Activated B cell treated with CpG ODN at 0.5 μM for 24 hours (primary cell): Measurements from ENCODE around the gene ITGA11. TPM values are rescaled to one million over a fixed set of nuclear protein-coding genes. Genes with fewer than 3 reads are reported as not detected.

Experiments
- ATAC-seq: fragments of 200-7000 bp; cut with Tn5 transposase; one replicate; pipeline ENCODE4 v1.10.0; 2021; ENCODE audit warnings: low read depth, mild to moderate bottlenecking, moderate library complexity
- CTCF ChIA-PET: fragments of 350-600 bp; sonication (Branson Sonifier 250); formaldehyde crosslinking; loops from one replicate; lab custom pipeline; 2021; ENCODE audit warnings: antibody characterized with exemption; lab: Charles Lee
- POLR2A ChIA-PET: fragments of 350-600 bp; sonication (Branson Sonifier 250); formaldehyde crosslinking; loops from one replicate; lab custom pipeline; 2021; ENCODE audit warnings: antibody characterized with exemption; lab: Charles Lee
- DNase-seq: peaks from one replicate; pipeline ENCODE4 v3.0.0; 2022
- H3K27ac Mint-ChIP-seq: one replicate; pipeline ENCODE4 v1.8.0; 2020; ENCODE audit warnings: mixed read lengths
- H3K27me3 Mint-ChIP-seq: one replicate; pipeline ENCODE4 v1.8.0; 2021; ENCODE audit warnings: mixed read lengths
- H3K36me3 Mint-ChIP-seq: one replicate; pipeline ENCODE4 v1.8.0; 2021; ENCODE audit warnings: low read depth, mixed read lengths
- H3K4me1 Mint-ChIP-seq: one replicate; pipeline ENCODE4 v1.8.0; 2021; ENCODE audit warnings: mixed read lengths
- H3K4me3 Mint-ChIP-seq: one replicate; pipeline ENCODE4 v1.8.0; 2020; ENCODE audit warnings: mild to moderate bottlenecking, mixed read lengths
- H3K9me3 Mint-ChIP-seq: one replicate; pipeline ENCODE4 v1.8.0; 2020; ENCODE audit warnings: mixed read lengths
- intact Hi-C: fragments of 100-400 bp; cut with micrococcal nuclease; formaldehyde crosslinking; loops from one replicate; pipeline ENCODE4 v1.15.1; 2024
- total RNA-seq: library from RNA; stranded (reverse); gene quantifications from 2 replicates; pipeline ENCODE4 v1.2.3, GENCODE V29; 2022
- TF ChIP-seq, protein P1 (sequence below): fragments of 200-600 bp; IDR thresholded peaks from one replicate; pipeline ENCODE4 v1.8.0; 2022; ENCODE audit warnings: antibody characterized with exemption, mild to moderate bottlenecking

The ITGA11 gene
- total RNA-seq, 1 donor from 2014 or later = not detected

- Mint-ChIP-seq H3K36me3 (no peaks in the 10 kb centered on the region), H3K27ac (no peak overlapping the region), H3K9me3 (no peaks in the 10 kb centered on the region), H3K4me3 (no peak overlapping the region), H3K4me1 (peaks cover 9% of the 10 kb centered on the region), H3K27me3 (peaks cover 4% of the 10 kb centered on the region)
- ChIA-PET CTCF (interaction anchor here (1.2 kb wide), 1 partner anchor 96 kb away, joined by 4 read pairs; no protein-coding TSS in a partner anchor), POLR2A (no interaction called here)
- TF ChIP-seq, protein P1, sequence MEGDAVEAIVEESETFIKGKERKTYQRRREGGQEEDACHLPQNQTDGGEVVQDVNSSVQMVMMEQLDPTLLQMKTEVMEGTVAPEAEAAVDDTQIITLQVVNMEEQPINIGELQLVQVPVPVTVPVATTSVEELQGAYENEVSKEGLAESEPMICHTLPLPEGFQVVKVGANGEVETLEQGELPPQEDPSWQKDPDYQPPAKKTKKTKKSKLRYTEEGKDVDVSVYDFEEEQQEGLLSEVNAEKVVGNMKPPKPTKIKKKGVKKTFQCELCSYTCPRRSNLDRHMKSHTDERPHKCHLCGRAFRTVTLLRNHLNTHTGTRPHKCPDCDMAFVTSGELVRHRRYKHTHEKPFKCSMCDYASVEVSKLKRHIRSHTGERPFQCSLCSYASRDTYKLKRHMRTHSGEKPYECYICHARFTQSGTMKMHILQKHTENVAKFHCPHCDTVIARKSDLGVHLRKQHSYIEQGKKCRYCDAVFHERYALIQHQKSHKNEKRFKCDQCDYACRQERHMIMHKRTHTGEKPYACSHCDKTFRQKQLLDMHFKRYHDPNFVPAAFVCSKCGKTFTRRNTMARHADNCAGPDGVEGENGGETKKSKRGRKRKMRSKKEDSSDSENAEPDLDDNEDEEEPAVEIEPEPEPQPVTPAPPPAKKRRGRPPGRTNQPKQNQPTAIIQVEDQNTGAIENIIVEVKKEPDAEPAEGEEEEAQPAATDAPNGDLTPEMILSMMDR = no peak
- ATAC-seq (no peak), DNase-seq (no peak)
- intact Hi-C loops = no loop called here
Observed at GRCh38 chr15:68349151-68349550, 82.8 kb downstream of the ITGA11 start.

DNA sequence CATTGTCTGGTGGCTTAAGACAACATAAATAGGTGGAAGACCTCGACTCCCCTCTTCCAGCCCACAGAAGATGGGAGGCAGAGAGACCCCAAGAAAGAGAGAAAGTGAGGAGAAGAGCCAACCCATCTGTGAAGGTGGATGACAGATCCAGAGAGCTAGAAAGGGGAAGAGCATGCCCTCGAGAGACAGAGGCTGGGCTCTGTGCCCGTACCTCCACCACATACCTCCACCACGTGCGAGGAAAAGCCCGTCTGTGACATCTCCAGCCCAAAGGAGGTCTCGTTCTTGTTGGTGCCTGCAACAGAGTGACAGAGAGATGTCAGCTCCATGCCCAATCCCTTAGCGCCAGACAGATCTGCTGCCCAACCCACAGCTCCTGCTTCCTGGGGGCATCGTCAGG, 83.4 kb downstream of the ITGA11 start:
- Mint-ChIP-seq H3K36me3 (no peaks in the 10 kb centered on the region), H3K4me1 (peaks cover 9% of the 10 kb centered on the region), H3K27me3 (peaks cover 4% of the 10 kb centered on the region), H3K9me3 (no peaks in the 10 kb centered on the region), H3K27ac (no peak overlapping the region), H3K4me3 (no peak overlapping the region)
- ChIA-PET POLR2A (no interaction called here), CTCF (interaction anchor here (1.2 kb wide), 1 partner anchor 96 kb away, joined by 4 read pairs; no protein-coding TSS in a partner anchor)
- DNase-seq (no peak), ATAC-seq (no peak)
- TF ChIP-seq, protein P1 = no peak
- intact Hi-C loops = no loop called here

- Mint-ChIP-seq H3K27me3 (peaks cover 4% of the 10 kb centered on the region), H3K4me3 (no peak overlapping the region), H3K9me3 (no peaks in the 10 kb centered on the region), H3K27ac (no peak overlapping the region), H3K4me1 (peaks cover 9% of the 10 kb centered on the region), H3K36me3 (no peaks in the 10 kb centered on the region)
- TF ChIP-seq, protein P1 = no peak
- CTCF ChIA-PET = interaction anchor here (1.2 kb wide), 1 partner anchor 95 kb away, joined by 4 read pairs; no protein-coding TSS in a partner anchor
- POLR2A ChIA-PET = no interaction called here
- ATAC-seq (no peak), DNase-seq (no peak)
- intact Hi-C loops = no loop called here
Observed at GRCh38 chr15:68348081-68348480, 83.9 kb downstream of the ITGA11 start.

DNA sequence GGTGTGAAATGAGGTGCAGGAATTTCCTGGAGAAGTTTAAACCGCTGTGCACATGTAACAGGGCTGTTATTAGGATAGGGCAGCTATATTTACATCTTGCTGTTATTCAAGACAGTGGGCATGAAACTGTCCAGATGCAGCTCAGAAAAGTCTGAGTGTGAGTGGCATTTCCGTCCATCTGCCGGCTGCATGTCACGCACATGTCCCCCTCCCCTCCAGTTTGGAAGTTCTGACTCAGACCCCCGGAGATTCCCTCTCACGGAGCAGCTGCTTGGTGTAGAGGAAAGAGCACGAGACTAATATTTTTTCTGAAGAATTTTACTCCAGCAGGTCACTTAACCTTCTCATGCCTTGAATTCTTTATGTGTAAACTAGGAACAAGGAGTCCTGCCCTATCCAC, 84.6 kb downstream of the ITGA11 start:
- ATAC-seq (no peak), DNase-seq (no peak)
- ChIA-PET POLR2A (no interaction called here), CTCF (no interaction called here)
- TF ChIP-seq, protein P1 = no peak
- H3K4me1 Mint-ChIP-seq = peaks cover 5% of the 10 kb centered on the region
- intact Hi-C loops = no loop called here
- no peak overlapping the region for H3K4me3 Mint-ChIP-seq
- no peak overlapping the region for H3K27ac Mint-ChIP-seq
- no peaks in the 10 kb centered on the region for H3K36me3 Mint-ChIP-seq
- no peaks in the 10 kb centered on the region for H3K9me3 Mint-ChIP-seq
- peaks cover 4% of the 10 kb centered on the region for H3K27me3 Mint-ChIP-seq

GRCh38 chr15:68346979-68347378, 85.0 kb downstream of the ITGA11 start:
- no peak overlapping the region for H3K4me3 Mint-ChIP-seq
- ChIA-PET CTCF (no interaction called here), POLR2A (no interaction called here)
- H3K4me1 Mint-ChIP-seq = peaks cover 3% of the 10 kb centered on the region
- TF ChIP-seq, protein P1 = no peak
- no peak overlapping the region for H3K27ac Mint-ChIP-seq
- ATAC-seq = no peak
- intact Hi-C loops = no loop called here
- no peaks in the 10 kb centered on the region for H3K9me3 Mint-ChIP-seq
- no peak for DNase-seq
- H3K36me3 Mint-ChIP-seq = no peaks in the 10 kb centered on the region
- peaks cover 4% of the 10 kb centered on the region for H3K27me3 Mint-ChIP-seq
